MG63 (cell line): Measurements from ENCODE around the gene PIR. TPM values are rescaled to one million over a fixed set of nuclear protein-coding genes. Genes with fewer than 3 reads are reported as not detected.

Experiments used
- DNase-seq: peaks from one replicate; pipeline ENCODE4 v3.0.0-alpha.2; 2020
- H3K27me3 ChIP-seq: fragments of 250-450 bp; sonication (Bioruptor Pico); 2 replicates; pipeline ENCODE4 v1.5.1; 2020; ENCODE audit warnings: mild to moderate bottlenecking, moderate library complexity
- H3K36me3 ChIP-seq: fragments of 250-450 bp; sonication (Bioruptor Pico); 2 replicates; pipeline ENCODE4 v1.5.1; 2020; ENCODE audit warnings: mild to moderate bottlenecking, moderate library complexity
- H3K4me3 ChIP-seq: fragments of 250-450 bp; sonication (Bioruptor Pico); 2 replicates; pipeline ENCODE4 v1.5.1; 2020; ENCODE audit warnings: mild to moderate bottlenecking, moderate library complexity
- H3K9me3 ChIP-seq: fragments of 250-450 bp; sonication (Bioruptor Pico); 2 replicates; pipeline ENCODE4 v1.5.1; 2020; ENCODE audit warnings: mild to moderate bottlenecking, moderate library complexity
- total RNA-seq: library from RNA; depleted of rRNA; stranded (reverse); fragments of >200 nt; shearing (Covaris generic); gene quantifications from 2 replicates; pipeline ENCODE4 v1.2.3, GENCODE V29; 2014; ENCODE audit warnings: low replicate concordance; rRNA removed

The PIR gene
- total RNA-seq, 1 experiment from 2014 or later = 39.5 TPM

DNA sequence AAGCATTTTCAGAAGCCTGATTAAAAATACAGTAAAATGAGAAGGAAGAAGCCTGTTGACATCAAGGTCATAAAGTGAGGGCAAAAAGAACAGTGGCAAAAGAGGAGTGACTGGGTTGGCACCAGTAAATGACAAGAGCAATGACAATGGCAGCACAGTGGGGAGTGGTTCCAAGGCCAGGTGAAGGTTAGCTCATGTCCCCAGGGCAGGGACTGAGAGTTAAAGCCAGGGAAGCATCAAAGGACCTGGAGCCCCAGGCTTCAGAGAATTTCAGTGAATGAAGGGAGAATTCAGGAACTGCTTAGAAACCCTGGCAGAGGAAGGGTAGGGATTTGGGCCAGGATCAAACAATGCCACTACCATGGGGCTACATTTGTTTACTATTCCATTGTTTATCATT lies 149.0 kb downstream of the PIR start:
- no peak for DNase-seq
- no peaks in the 10 kb centered on the region for H3K9me3 ChIP-seq

DNA sequence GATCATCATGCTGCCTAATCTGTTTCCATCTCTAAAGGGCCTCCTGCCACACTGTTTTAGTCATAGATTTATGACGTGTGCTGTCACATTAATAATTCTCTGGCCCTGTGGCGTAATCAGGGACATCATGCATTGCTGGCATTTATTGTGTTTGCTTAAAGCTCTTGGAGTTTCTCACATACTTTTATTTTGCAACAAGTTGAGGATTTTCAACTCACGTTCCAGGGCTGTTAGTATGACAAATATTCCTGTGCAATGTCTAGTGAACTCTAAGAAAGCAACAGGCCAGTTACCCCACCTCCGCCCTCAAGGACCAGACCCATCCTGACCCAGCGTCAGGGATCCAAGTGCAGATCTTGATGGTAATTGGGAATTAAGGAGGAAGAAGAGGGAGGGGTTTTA lies 150.1 kb downstream of the PIR start:
- no peak for DNase-seq
- no peaks in the 10 kb centered on the region for H3K9me3 ChIP-seq
- no peaks in the 10 kb centered on the region for H3K27me3 ChIP-seq
- H3K4me3 ChIP-seq = no peak overlapping the region
- no peaks in the 10 kb centered on the region for H3K36me3 ChIP-seq

More for the DNA sequence above, 149.0 kb downstream of the PIR start:
- Histone ChIP-seq H3K36me3 (no peaks in the 10 kb centered on the region), H3K27me3 (no peaks in the 10 kb centered on the region), H3K4me3 (no peak overlapping the region)

DNA sequence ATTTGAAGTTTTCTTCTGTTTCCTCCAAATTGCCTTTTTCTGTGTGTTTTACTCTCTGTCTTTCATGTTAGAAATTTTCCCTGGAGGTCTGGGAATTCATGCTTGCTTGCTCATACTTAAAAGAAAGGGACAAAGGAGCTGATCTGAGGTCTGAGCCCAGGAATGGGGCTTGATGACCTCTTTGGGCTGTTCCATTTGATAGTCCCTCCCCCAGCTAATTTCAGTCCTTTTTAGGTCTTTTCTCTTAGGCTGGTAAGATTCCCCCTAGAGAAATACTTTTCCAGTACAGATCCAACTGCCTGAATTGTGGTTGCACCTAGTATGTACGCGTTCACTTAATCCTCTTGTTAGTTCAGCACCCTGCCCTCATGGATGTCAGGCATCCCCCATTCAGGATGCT lies 152.3 kb downstream of the PIR start:
- no peak for DNase-seq
- H3K27me3 ChIP-seq = no peaks in the 10 kb centered on the region
- H3K4me3 ChIP-seq = no peak overlapping the region
- no peaks in the 10 kb centered on the region for H3K36me3 ChIP-seq
- H3K9me3 ChIP-seq = no peaks in the 10 kb centered on the region

DNA sequence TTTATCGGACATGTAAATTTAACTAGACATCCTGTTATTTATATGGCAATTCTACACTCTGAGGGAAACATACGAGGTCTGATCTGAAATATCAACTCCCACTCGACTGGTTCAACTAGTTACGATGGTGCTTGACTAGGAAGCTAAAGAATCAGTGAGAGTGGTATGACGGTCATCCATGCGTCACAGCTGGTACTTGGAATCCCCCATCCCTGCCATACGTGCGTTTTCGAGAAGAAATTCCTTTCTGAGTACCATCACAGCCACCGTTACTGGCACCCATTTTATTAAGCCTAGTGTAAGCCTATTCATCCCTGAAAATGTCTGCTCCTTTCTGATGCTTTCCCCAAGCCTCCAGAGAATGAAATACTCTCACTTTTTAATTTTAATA lies 157.1 kb downstream of the PIR start:
- Histone ChIP-seq H3K27me3 (no peaks in the 10 kb centered on the region), H3K4me3 (peak overlapping the region; percentile 92), H3K9me3 (no peaks in the 10 kb centered on the region), H3K36me3 (no peaks in the 10 kb centered on the region)
- peak; percentile 14 for DNase-seq

DNA sequence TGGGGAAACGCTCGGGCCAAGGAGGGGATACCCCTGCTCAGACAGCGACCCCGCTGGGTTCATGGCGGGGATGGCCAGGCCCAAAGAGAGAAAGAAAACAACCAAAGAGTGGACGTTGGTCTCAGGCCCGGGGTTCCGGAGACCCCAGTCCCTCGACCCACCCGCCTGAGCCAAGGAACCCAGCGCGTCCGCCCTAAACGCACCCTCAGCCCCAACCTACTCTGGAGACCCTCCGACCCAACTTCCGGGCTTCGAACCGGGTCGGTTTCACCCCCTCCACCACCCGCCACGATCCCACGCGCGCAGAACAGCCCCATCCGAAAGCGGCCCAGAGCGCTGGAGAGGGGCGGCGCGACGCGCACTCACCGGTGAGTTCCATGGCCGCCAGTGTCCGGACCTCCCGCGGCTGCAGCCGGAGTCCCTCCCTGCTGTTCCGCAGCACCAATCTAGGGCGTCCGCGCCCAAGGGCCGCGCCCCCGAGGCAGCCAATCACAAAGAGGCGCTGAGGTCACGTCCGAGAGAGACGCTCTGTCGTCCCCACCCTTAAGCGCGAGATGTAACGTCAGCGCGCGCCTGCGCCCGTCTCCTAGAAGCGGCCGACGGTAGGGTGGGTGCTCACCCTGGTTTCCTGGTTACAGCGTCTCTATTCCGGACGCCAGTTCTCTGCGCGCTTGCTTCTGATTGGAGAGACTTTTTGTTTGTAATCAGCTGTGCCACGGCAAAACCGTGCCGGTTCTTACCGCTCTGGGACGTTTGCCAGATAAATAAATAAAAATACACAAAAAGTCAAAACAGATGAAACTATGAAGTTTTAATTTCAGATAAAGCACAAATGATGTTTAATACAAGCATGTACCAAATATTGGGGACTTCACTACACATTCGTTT lies 157.8 kb downstream of the PIR start, which contains the start of gene PIGA:
TSS of gene PIGA (minus strand) at position 389 of the 888 bp plus-strand sequence. CDS start 3,593 bp downstream, outside the sequence.
- Histone ChIP-seq H3K27me3 (no peaks in the 10 kb centered on the region), H3K4me3 (peak within 1 kb of the TSS; percentile 92), H3K9me3 (no peaks in the 10 kb centered on the region), H3K36me3 (no peaks in the 10 kb centered on the region)
- peak; percentile 96 for DNase-seq

Other genes starting within 250 kb of the PIR start
- gene ASB9, start 223.2 kb downstream of the PIR start, total RNA-seq = not detected in 2 replicates
- gene ASB11, start 177.7 kb downstream of the PIR start, total RNA-seq = not detected in 2 replicates
- gene PIGA, start 157.8 kb downstream of the PIR start, total RNA-seq = 3.9 and 6.9 TPM in 2 replicates
- gene VEGFD, start 108.9 kb downstream of the PIR start, total RNA-seq = not detected in 2 replicates
- not detected in 2 replicates for gene BMX, start 7.5 kb upstream of the PIR start, total RNA-seq
- not detected in 2 replicates for gene ACE2, start 107.6 kb upstream of the PIR start, total RNA-seq
- 0.89 TPM in 1 of 2 replicates, not detected in the other for gene CLTRN, start 171.5 kb upstream of the PIR start, total RNA-seq
- 1.1 and 3.4 TPM in 2 replicates for gene CA5B, start 244.9 kb upstream of the PIR start, total RNA-seq